HG02642 (cell line): Measurements from ENCODE around the gene ADORA2B.

Experiments used
- ATAC-seq: cut with Tn5 transposase; IDR thresholded peaks from one replicate; pipeline ENCODE4 v1.9.1; 2021; ENCODE audit warnings: mild to moderate bottlenecking; ENCODE audit not compliant: unreplicated experiment, poor library complexity

ADORA2B gene

DNA sequence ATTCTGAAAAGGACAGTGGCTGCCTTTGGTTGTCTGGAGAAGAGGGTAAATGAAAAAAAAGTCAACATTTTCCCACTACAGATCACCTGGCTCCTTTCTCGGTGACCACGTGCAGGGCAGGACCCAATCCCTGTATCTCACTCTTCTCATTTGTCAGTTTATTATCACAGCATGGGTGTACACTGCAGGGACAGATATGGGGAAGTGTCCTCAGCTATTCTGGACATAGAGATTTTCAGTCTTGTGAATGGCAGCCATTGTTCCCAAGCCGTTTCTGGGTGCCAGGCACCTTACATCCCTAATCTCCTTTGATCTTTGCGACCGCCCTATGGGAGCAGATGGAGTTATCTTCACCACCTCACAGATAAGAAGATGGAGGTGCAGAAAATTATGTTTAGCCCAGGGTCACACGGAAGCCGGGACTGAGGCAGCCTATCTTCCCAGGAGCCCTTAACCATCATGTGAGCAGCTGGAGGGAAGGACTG, 7.2 kb downstream of the ADORA2B start:
- no peak for ATAC-seq

GRCh38 chr17:15952916-15953790, 8.2 kb downstream of the ADORA2B start:
- ATAC-seq, result no peak

GRCh38 chr17:15954222-15954621, 9.3 kb downstream of the ADORA2B start:
- ATAC-seq, result no peak

DNA sequence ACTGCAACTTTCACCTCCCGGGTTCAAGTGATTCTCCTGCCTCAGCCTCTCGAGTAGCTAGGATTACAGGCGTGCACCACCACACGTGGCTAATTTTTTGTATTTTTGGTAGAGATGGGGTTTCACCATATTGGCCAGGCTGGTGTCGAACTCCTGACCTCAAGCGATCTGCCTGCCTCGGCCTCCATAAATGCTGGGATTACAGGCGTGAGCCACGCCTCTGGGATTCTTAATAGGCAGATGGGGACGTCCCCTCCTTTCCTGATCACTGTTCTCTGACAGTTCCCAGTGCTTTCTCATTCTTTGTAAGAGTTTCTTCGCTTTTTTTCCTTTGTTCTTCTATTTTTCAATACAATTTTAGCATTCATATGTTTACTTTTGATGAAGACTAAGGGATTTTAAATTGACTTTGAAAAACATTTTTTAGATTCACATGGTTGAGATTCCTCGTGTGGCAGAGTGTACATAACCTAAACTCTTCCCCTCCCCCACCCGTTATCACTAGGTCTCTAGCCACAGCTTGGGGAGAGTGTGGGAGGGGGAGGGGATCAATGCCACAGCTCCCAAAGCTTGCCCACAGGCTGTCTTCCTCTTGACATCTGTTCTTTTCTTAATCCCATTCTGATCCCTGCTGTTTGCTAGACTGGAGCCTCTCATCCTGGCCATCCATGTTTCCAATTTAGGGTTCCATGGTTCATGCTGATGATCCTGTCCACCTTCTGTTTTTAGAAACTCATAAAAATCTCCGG, 11.0 kb downstream of the ADORA2B start:
- no peak for ATAC-seq

DNA sequence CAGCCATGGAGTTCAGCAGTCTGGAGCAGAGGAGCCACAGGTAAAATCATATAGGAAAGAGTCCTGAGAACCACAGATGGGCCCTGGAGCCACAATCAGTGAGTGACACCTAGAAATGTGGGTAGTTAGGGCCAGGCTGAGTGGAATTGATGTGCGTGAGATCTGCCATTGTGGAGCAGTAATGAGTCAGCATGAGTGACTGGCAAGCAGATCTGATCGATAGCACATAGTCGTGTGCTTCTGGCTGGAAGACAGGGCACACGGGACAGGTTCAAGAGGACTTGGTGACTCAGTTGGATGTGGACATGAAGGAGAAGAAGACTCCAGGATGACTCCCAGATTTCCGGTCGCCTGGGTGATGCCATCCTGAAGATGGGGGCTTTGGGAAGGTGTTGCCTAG, 12.3 kb downstream of the ADORA2B start:
- no peak for ATAC-seq

DNA sequence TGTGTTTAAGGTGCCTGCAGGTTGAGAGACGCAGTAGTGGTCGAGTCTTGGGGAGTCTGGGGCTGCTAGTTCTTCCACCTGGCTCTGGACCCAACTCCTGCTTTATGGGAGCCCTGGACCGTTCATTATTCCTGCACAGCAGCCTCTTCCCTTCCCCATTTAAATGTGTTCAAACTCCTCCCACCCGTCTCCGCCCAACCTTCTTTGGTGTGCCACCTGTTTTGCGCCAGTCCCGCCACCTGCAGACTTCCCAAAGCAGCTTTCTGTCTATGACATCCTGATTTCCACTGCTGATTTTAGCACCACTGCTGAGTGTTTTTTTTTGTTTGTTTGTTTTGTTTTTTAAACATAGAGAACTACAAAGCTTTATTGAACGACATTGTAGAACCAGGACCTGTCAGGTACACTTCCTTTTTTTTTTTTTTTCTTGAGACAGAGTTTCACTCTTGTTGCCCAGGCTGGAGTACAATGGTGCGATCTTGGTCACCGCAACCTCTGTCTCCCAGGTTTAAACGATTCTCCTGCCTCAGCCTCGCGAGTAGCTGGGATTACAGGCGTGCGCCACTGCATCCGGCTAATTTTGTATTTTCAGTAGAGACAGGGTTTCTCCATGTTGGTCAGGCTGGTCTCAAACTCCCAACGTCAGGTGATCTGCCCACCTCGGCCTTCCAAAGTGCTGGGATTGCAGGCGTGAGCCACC, 12.8 kb downstream of the ADORA2B start:
- ATAC-seq, result no peak

- ATAC-seq, result no peak
Measured at GRCh38 chr17:15958484-15958854, 13.5 kb downstream of the ADORA2B start.

- no peak for ATAC-seq
Measured at GRCh38 chr17:15963670-15964110, 18.8 kb downstream of the ADORA2B start.

- no peak for ATAC-seq
Measured at GRCh38 chr17:15965528-15965927, 20.6 kb downstream of the ADORA2B start.

- ATAC-seq, result no peak
Measured at GRCh38 chr17:15966183-15966878, 21.4 kb downstream of the ADORA2B start.

- no peak for ATAC-seq
Measured at GRCh38 chr17:15966879-15967248, 21.9 kb downstream of the ADORA2B start.

- ATAC-seq, result no peak
Measured at GRCh38 chr17:15967706-15968399, 22.9 kb downstream of the ADORA2B start.

GRCh38 chr17:15969463-15969862, 24.5 kb downstream of the ADORA2B start:
- no peak for ATAC-seq

DNA sequence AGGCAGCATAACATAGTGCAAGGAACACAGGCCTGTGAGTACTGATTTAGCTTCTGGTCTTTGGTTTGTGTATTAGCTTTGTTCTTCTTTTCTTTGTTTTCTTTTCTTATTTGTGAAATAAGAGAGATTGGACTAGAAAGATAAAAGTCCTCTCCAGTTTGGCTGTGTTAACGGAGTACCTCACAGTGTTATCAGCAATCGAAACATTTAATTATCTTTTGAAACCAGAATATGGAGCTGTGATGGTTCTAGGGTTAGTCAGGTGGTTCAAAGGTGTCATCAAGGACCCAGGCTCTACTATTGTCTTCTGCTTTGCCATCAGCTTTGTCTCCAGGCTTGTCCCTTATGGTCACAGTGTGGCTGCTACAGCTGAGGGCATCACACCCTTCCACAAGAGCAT, 25.6 kb downstream of the ADORA2B start:
- no peak for ATAC-seq

DNA sequence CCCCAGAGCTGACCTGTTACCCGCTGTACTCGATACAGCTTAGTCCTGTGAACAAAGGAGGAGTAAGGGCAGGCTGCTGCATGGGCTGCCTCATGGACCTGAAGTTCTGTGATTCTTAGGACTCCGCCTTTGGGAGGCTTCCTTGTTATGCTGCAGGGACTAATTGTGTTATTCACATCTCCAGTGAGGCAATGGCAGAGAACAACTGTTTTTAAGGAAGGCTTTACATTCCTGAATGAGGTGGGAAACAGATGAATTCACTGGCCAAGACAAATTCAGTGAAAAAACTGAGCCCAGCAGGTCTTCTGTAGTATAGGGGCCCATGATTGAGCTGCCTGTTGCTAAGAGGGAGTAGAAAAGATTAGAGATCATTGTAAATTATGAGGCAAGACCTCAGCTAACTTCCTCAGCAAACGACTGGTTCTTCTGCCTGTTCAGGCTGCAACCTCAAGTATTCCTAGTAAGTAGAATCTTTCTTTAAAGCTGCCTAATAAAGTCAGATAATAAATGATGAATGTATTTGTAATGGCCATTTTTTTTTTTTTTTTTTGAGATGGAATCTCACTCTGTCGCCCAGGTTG, 26.3 kb downstream of the ADORA2B start:
- ATAC-seq, result no peak

DNA sequence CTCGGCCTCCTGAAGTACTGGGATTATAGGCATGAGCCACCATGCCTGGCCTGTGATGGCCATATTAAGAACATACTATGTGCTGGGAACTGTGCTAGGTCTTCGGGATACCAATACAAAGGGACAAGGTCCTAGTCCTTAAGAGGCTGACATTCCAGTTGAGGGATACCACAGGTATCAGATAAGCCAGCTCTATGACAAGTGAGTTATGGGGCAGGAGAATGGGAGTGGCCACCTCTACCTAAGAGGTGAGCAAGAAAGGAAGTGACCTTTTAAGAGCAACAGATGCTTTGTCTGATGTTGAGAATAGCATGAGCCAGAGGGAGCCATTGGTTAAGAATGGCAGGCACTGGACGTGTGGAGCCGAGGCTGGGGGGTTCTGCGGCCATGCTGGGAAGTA, 27.0 kb downstream of the ADORA2B start:
- ATAC-seq, result no peak

DNA sequence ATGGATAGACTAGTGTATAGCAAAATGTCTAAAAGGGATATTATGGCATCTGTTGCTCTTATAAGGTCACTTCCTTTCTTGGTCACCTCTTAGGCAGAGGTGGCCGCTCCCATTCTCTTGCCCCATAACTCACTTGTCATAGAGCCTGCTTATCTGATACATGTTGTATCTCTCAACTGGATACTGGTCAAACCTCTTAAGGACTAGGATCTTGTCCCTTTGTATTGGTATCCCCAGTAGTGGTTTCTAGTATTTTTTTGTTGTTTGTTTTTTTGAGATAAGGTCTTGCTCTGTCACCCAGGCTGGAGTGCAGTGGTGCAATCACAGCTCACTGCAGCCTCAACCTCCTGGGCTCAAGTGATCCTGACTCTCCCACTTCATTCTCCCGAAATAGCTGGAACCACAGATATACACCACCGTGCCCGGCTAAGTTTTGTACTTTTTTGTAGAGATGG, 27.6 kb downstream of the ADORA2B start:
- ATAC-seq, result no peak

DNA sequence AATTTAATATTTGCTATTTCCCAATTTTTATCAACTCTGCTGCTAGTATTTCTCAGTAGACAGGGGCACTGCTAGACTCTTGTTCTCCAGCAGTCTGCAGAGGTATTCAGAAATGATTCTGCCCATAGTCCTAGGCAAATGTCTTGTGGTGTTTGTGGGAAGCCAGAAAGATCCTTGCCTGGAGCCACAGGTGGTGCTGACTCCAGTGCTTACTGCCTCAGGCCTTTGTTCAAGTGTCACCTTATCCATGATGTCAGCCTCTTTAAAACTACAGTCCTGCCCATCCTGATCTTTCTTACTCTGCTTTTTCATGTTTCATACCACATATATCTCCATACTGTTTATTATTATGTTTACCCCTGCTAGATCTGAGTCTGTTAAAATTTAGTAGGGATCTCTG, 28.1 kb downstream of the ADORA2B start:
- ATAC-seq, result no peak

- no peak for ATAC-seq
Measured at GRCh38 chr17:15973834-15974233, 28.9 kb downstream of the ADORA2B start.
